ENCODE data around the gene FAM181B.

Gene FAM181B

GRCh38 chr11:82720267-82721065 lies 13.2 kb downstream of the FAM181B start:
- TF ChIP-seq ZNF274 (IDR thresholded peaks at IDR 0.05; ENCODE audit: low read depth, low read length) (no peak), YY1 (IDR thresholded peaks at IDR 0.05; ENCODE audit: insufficient read depth, insufficient read length) (no peak), SUZ12 (IDR thresholded peaks at IDR 0.05; ENCODE audit: extremely low read depth, insufficient read depth, insufficient read length) (no peak)
- Histone ChIP-seq H3K4me1 (ENCODE audit: insufficient read depth, insufficient read length) (no peaks in the 10 kb centered on the region), H3K4me3 (ENCODE audit: insufficient read length, low read depth) (no peak overlapping the region), H3K9ac (ENCODE audit: insufficient read length, low read depth) (no peak overlapping the region), H3K36me3 (ENCODE audit: insufficient read depth, insufficient read length, low read length) (no peaks in the 10 kb centered on the region), H3K27me3 (ENCODE audit: insufficient read depth, insufficient read length) (no peaks in the 10 kb centered on the region), H3K9me3 (ENCODE audit: insufficient read depth, low read length) (no peaks in the 10 kb centered on the region)
- no peak for DNase-seq (ENCODE audit: low read depth, low spot score)

DNA sequence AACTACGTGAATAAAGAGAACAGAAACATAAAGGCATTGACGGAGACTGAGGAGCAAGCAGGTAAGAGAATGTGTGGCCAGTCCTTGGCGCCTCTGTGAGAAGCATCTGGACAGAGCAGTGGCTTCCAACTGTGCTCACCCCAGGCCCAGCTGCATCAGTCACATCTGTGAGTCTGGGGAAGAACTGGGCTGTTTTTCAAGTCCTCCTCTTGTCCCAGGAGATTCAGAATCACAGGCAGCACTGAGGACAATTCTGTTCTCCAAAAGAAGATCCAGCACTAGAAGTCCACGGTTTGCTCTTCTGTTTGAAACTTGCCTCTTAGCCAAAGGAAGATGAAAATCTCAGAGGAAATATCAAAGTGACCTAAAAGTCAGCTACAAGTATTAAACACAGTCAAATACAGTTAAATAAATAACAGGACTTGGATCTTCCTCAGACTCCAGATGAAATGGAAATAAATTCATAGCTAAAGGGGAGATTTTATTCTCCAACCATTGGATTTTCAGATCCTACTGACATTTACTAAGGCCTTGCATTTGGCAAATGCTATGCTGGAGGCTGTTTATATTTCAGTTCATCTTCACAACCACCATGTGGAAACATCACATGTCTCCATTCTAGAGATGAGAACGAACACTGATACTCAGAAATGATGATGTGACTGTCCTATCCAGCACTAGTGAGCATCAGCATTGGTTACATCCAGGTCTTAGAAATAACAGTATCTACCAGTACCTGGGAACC lies 14.1 kb downstream of the FAM181B start:
- H3K9ac ChIP-seq (ENCODE audit: insufficient read length, low read depth), result no peak overlapping the region
- TF ChIP-seq ZNF274 (IDR thresholded peaks at IDR 0.05; ENCODE audit: low read depth, low read length) (no peak), YY1 (IDR thresholded peaks at IDR 0.05; ENCODE audit: insufficient read depth, insufficient read length) (no peak), SUZ12 (IDR thresholded peaks at IDR 0.05; ENCODE audit: extremely low read depth, insufficient read depth, insufficient read length) (no peak)
- H3K4me1 ChIP-seq (ENCODE audit: insufficient read depth, insufficient read length), result no peaks in the 10 kb centered on the region
- no peaks in the 10 kb centered on the region for H3K36me3 ChIP-seq (ENCODE audit: insufficient read depth, insufficient read length, low read length)
- no peaks in the 10 kb centered on the region for H3K27me3 ChIP-seq (ENCODE audit: insufficient read depth, insufficient read length)
- H3K4me3 ChIP-seq (ENCODE audit: insufficient read length, low read depth), result no peak overlapping the region
- no peak for DNase-seq (ENCODE audit: low read depth, low spot score)
- H3K9me3 ChIP-seq (ENCODE audit: insufficient read depth, low read length), result no peaks in the 10 kb centered on the region

- H3K4me1 ChIP-seq (ENCODE audit: insufficient read depth, insufficient read length), result no peaks in the 10 kb centered on the region
- no peak overlapping the region for H3K9ac ChIP-seq (ENCODE audit: insufficient read length, low read depth)
- H3K27me3 ChIP-seq (ENCODE audit: insufficient read depth, insufficient read length), result no peaks in the 10 kb centered on the region
- H3K4me3 ChIP-seq (ENCODE audit: insufficient read length, low read depth), result no peak overlapping the region
- no peak for DNase-seq (ENCODE audit: low read depth, low spot score)
- TF ChIP-seq ZNF274 (IDR thresholded peaks at IDR 0.05; ENCODE audit: low read depth, low read length) (no peak), YY1 (IDR thresholded peaks at IDR 0.05; ENCODE audit: insufficient read depth, insufficient read length) (no peak), SUZ12 (IDR thresholded peaks at IDR 0.05; ENCODE audit: extremely low read depth, insufficient read depth, insufficient read length) (no peak)
- no peaks in the 10 kb centered on the region for H3K9me3 ChIP-seq (ENCODE audit: insufficient read depth, low read length)
- no peaks in the 10 kb centered on the region for H3K36me3 ChIP-seq (ENCODE audit: insufficient read depth, insufficient read length, low read length)
Measured at GRCh38 chr11:82718821-82719220, 14.8 kb downstream of the FAM181B start.

DNA sequence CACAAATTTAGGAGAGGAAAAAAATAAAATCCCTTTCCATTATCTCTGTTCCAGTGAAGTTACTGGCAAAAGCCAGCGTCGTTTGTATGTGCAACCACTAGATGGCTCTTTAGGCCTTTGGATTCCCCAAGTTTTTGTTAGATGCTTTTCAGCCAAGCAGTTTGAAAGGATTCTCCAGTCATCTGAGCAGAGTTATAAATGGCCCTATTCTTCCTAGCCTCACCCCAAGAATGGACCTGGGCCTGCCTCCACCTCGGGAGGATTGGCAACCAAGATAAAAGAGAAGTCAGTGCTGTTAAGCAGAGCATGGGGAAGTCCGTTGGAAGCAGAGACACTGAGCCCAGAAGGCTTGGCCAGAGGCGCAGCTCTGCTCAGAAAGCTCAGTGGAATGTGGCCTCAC lies 15.4 kb downstream of the FAM181B start:
- Histone ChIP-seq H3K27me3 (ENCODE audit: insufficient read depth, insufficient read length) (no peaks in the 10 kb centered on the region), H3K9me3 (ENCODE audit: insufficient read depth, low read length) (no peaks in the 10 kb centered on the region), H3K9ac (ENCODE audit: insufficient read length, low read depth) (no peak overlapping the region), H3K36me3 (ENCODE audit: insufficient read depth, insufficient read length, low read length) (no peaks in the 10 kb centered on the region), H3K4me3 (ENCODE audit: insufficient read length, low read depth) (no peak overlapping the region), H3K4me1 (ENCODE audit: insufficient read depth, insufficient read length) (no peaks in the 10 kb centered on the region)
- TF ChIP-seq ZNF274 (IDR thresholded peaks at IDR 0.05; ENCODE audit: low read depth, low read length), result no peak
- TF ChIP-seq SUZ12 (IDR thresholded peaks at IDR 0.05; ENCODE audit: extremely low read depth, insufficient read depth, insufficient read length), result no peak
- TF ChIP-seq YY1 (IDR thresholded peaks at IDR 0.05; ENCODE audit: insufficient read depth, insufficient read length), result no peak
- no peak for DNase-seq (ENCODE audit: low read depth, low spot score)

DNA sequence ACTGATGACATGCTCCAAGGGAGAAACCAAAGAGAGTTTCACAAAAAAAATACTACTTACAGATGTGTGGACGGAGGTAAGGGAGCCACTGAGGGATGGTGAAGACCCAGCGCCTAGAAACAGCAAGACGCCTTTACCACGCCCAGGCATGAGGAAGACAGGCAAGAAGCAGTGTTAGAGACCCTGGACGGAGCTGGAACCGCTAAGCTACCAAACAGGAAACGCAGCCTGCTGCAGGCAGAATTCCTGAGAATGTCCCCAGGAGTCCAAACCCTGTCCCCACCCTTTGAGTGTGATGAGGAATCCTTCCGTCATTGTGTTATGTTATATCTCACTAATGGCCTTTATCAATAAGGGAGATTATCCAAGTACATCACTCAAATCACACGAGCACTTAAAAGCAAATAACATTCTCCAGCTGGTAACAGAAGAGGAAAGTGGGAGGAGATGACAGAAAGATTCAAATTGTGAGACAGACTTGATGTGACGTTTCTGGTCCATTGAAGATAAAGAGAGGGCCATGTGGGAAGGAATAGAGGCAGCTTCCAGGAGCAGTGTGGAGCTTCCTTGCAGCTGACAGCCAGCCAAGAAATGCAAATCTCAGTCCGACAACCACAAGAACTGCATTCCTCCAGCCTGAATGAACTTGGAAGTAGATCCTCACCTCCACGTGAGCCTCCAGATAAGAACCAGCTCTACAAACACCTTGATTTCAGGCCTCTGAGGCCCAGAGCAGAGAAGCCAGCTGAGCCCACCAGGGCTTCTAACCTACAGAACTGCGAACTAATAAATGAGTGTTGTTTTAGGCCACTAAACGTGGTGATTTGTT lies 19.1 kb downstream of the FAM181B start:
- no peak overlapping the region for H3K9ac ChIP-seq (ENCODE audit: insufficient read length, low read depth)
- H3K9me3 ChIP-seq (ENCODE audit: insufficient read depth, low read length), result no peaks in the 10 kb centered on the region
- TF ChIP-seq YY1 (IDR thresholded peaks at IDR 0.05; ENCODE audit: insufficient read depth, insufficient read length) (no peak), SUZ12 (IDR thresholded peaks at IDR 0.05; ENCODE audit: extremely low read depth, insufficient read depth, insufficient read length) (no peak), ZNF274 (IDR thresholded peaks at IDR 0.05; ENCODE audit: low read depth, low read length) (no peak)
- DNase-seq (ENCODE audit: low read depth, low spot score), result no peak
- H3K4me1 ChIP-seq (ENCODE audit: insufficient read depth, insufficient read length), result no peaks in the 10 kb centered on the region
- H3K36me3 ChIP-seq (ENCODE audit: insufficient read depth, insufficient read length, low read length), result no peaks in the 10 kb centered on the region
- H3K27me3 ChIP-seq (ENCODE audit: insufficient read depth, insufficient read length), result no peaks in the 10 kb centered on the region
- H3K4me3 ChIP-seq (ENCODE audit: insufficient read length, low read depth), result no peak overlapping the region

GRCh38 chr11:82711648-82712047 lies 22.0 kb downstream of the FAM181B start:
- H3K27me3 ChIP-seq (ENCODE audit: insufficient read depth, insufficient read length), result no peaks in the 10 kb centered on the region
- H3K4me1 ChIP-seq (ENCODE audit: insufficient read depth, insufficient read length), result no peaks in the 10 kb centered on the region

More at GRCh38 chr11:82711648-82712047, 22.0 kb downstream of the FAM181B start:
- H3K4me3 ChIP-seq (ENCODE audit: insufficient read length, low read depth), result no peak overlapping the region
- no peak overlapping the region for H3K9ac ChIP-seq (ENCODE audit: insufficient read length, low read depth)
- no peaks in the 10 kb centered on the region for H3K36me3 ChIP-seq (ENCODE audit: insufficient read depth, insufficient read length, low read length)
- TF ChIP-seq ZNF274 (IDR thresholded peaks at IDR 0.05; ENCODE audit: low read depth, low read length) (no peak), YY1 (IDR thresholded peaks at IDR 0.05; ENCODE audit: insufficient read depth, insufficient read length) (no peak), SUZ12 (IDR thresholded peaks at IDR 0.05; ENCODE audit: extremely low read depth, insufficient read depth, insufficient read length) (no peak)
- no peak for DNase-seq (ENCODE audit: low read depth, low spot score)
- no peaks in the 10 kb centered on the region for H3K9me3 ChIP-seq (ENCODE audit: insufficient read depth, low read length)

Measured in NT2/D1 (cell line).